ENCODE data around the gene NUP93. TPM values are rescaled to one million over a fixed set of nuclear protein-coding genes. Genes with fewer than 3 reads are reported as not detected.

The NUP93 gene
- total RNA-seq, 3 donors from 2014 or later (not counting 1 experiment from before 2014, with no cell fraction given), result 83.7 to 88.8 (median 87.9) TPM

GRCh38 chr16:56825826-56826225 is 95.9 kb downstream of the NUP93 start:
- Histone ChIP-seq H3K27ac (ENCODE audit: low read length) (no peak overlapping the region), H3K27me3 (ENCODE audit: control insufficient read depth, insufficient read depth, low read length) (no peaks in the 10 kb centered on the region), H3K4me3 (ENCODE audit: low read length) (no peak overlapping the region), H3K36me3 (ENCODE audit: control insufficient read depth, insufficient read depth, low read length) (peaks cover 41% of the 10 kb centered on the region), H3K4me1 (ENCODE audit: control insufficient read depth, insufficient read depth, low read length) (no peaks in the 10 kb centered on the region), H3K9me3 (ENCODE audit: control insufficient read depth, insufficient read depth, low read length) (no peaks in the 10 kb centered on the region)
- ATAC-seq (no peak), DNase-seq (no peak)
- no peaks in the 10 kb centered on the region for H3K9me3 Mint-ChIP-seq
- H3K27me3 Mint-ChIP-seq (ENCODE audit: low read depth in 2 of 2), result no peaks in the 10 kb centered on the region
- intact Hi-C loops (cut with micrococcal nuclease), result no loop called here
- H3K4me1 Mint-ChIP-seq, result no peaks in the 10 kb centered on the region
- H3K36me3 Mint-ChIP-seq, result no peaks in the 10 kb centered on the region
- TF ChIP-seq CTCF (IDR thresholded peaks at IDR 0.05), result no peak
- no peak overlapping the region for H3K27ac Mint-ChIP-seq
- H3K4me3 Mint-ChIP-seq, result no peak overlapping the region

GRCh38 chr16:56828647-56829046 is 98.7 kb downstream of the NUP93 start:
- Histone ChIP-seq H3K27ac (ENCODE audit: low read length) (no peak overlapping the region), H3K4me1 (ENCODE audit: control insufficient read depth, insufficient read depth, low read length) (no peaks in the 10 kb centered on the region), H3K36me3 (ENCODE audit: control insufficient read depth, insufficient read depth, low read length) (peaks cover 53% of the 10 kb centered on the region), H3K27me3 (ENCODE audit: control insufficient read depth, insufficient read depth, low read length) (no peaks in the 10 kb centered on the region), H3K4me3 (ENCODE audit: low read length) (no peak overlapping the region), H3K9me3 (ENCODE audit: control insufficient read depth, insufficient read depth, low read length) (no peaks in the 10 kb centered on the region)
- H3K27ac Mint-ChIP-seq, result no peak overlapping the region
- H3K36me3 Mint-ChIP-seq, result no peaks in the 10 kb centered on the region
- 100% methylated on average over 1 of the region's 1 CpG for WGBS (ENCODE audit: insufficient coverage)
- H3K9me3 Mint-ChIP-seq, result no peaks in the 10 kb centered on the region
- intact Hi-C loops (cut with micrococcal nuclease), result no loop called here
- no peaks in the 10 kb centered on the region for H3K4me1 Mint-ChIP-seq
- TF ChIP-seq CTCF (IDR thresholded peaks at IDR 0.05), result no peak
- H3K27me3 Mint-ChIP-seq (ENCODE audit: low read depth in 2 of 2), result no peaks in the 10 kb centered on the region
- no peak overlapping the region for H3K4me3 Mint-ChIP-seq
- DNase-seq, result no peak
- no peak for ATAC-seq

GRCh38 chr16:56830669-56831068 is 100.7 kb downstream of the NUP93 start:
- no peaks in the 10 kb centered on the region for H3K4me1 Mint-ChIP-seq
- Histone ChIP-seq H3K9me3 (ENCODE audit: control insufficient read depth, insufficient read depth, low read length) (no peaks in the 10 kb centered on the region), H3K4me3 (ENCODE audit: low read length) (no peak overlapping the region), H3K27me3 (ENCODE audit: control insufficient read depth, insufficient read depth, low read length) (no peaks in the 10 kb centered on the region), H3K27ac (ENCODE audit: low read length) (no peak overlapping the region), H3K4me1 (ENCODE audit: control insufficient read depth, insufficient read depth, low read length) (no peaks in the 10 kb centered on the region), H3K36me3 (ENCODE audit: control insufficient read depth, insufficient read depth, low read length) (peaks cover 59% of the 10 kb centered on the region)
- 94% methylated on average over 2 of the region's 2 CpGs for WGBS (ENCODE audit: insufficient coverage)
- H3K27me3 Mint-ChIP-seq (ENCODE audit: low read depth in 2 of 2), result no peaks in the 10 kb centered on the region
- no peak overlapping the region for H3K4me3 Mint-ChIP-seq
- no peaks in the 10 kb centered on the region for H3K9me3 Mint-ChIP-seq
- H3K27ac Mint-ChIP-seq, result no peak overlapping the region
- TF ChIP-seq CTCF (IDR thresholded peaks at IDR 0.05), result no peak
- DNase-seq, result no peak
- intact Hi-C loops (cut with micrococcal nuclease), result no loop called here
- no peaks in the 10 kb centered on the region for H3K36me3 Mint-ChIP-seq
- no peak for ATAC-seq

- Mint-ChIP-seq H3K27me3 (ENCODE audit: low read depth in 2 of 2) (no peaks in the 10 kb centered on the region), H3K9me3 (no peaks in the 10 kb centered on the region), H3K4me1 (peaks cover 0 to 8% of the 10 kb centered on the region in 2 donors), H3K36me3 (no peaks in the 10 kb centered on the region), H3K4me3 (no peak overlapping the region), H3K27ac (no peak overlapping the region)
- no peak for TF ChIP-seq CTCF (IDR thresholded peaks at IDR 0.05)
- no peak for ATAC-seq
- intact Hi-C loops (cut with micrococcal nuclease), result no loop called here
- no peak for DNase-seq
- H3K4me3 ChIP-seq (ENCODE audit: low read length), result no peak overlapping the region
- H3K36me3 ChIP-seq (ENCODE audit: control insufficient read depth, insufficient read depth, low read length), result peaks cover 58% of the 10 kb centered on the region
- no peaks in the 10 kb centered on the region for H3K27me3 ChIP-seq (ENCODE audit: control insufficient read depth, insufficient read depth, low read length)
- H3K27ac ChIP-seq (ENCODE audit: low read length), result no peak overlapping the region
- no peaks in the 10 kb centered on the region for H3K4me1 ChIP-seq (ENCODE audit: control insufficient read depth, insufficient read depth, low read length)
- H3K9me3 ChIP-seq (ENCODE audit: control insufficient read depth, insufficient read depth, low read length), result no peaks in the 10 kb centered on the region
These were observed 102.8 kb downstream of the NUP93 start for GRCh38 chr16:56832768-56833167.
